Measurements from ENCODE around the gene RNU6-8.

DNA sequence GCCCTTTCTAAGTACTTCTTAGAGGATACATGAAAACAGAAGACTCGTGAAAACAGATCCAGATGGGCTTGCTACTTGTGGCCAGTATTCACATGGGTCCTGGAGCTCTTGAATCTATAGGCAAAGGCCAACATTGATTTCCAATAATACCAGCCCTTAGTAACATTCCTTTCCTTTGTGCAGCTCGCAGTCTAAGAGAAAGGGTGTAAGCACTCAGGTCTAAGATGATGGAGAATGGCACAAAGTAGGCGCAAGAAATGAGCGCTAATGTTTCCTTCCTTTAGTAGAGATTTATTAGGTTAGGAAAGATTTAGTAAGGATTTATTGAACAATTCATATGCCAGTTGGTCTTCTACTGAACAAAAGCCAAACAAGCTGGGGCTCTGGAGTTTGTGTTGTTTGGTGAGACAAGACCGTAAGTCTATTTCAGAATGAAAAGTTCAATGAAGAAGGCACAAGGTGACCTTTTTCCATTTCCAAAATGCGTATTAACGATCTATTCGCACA lies 525 bp downstream of the RNU6-8 start:
- TF ChIP-seq, protein P1, sequence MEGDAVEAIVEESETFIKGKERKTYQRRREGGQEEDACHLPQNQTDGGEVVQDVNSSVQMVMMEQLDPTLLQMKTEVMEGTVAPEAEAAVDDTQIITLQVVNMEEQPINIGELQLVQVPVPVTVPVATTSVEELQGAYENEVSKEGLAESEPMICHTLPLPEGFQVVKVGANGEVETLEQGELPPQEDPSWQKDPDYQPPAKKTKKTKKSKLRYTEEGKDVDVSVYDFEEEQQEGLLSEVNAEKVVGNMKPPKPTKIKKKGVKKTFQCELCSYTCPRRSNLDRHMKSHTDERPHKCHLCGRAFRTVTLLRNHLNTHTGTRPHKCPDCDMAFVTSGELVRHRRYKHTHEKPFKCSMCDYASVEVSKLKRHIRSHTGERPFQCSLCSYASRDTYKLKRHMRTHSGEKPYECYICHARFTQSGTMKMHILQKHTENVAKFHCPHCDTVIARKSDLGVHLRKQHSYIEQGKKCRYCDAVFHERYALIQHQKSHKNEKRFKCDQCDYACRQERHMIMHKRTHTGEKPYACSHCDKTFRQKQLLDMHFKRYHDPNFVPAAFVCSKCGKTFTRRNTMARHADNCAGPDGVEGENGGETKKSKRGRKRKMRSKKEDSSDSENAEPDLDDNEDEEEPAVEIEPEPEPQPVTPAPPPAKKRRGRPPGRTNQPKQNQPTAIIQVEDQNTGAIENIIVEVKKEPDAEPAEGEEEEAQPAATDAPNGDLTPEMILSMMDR (IDR thresholded peaks at IDR 0.05), result no peak
- TF ChIP-seq EZH2 (IDR thresholded peaks at IDR 0.05; ENCODE audit: borderline replicate concordance, insufficient read depth, low read depth, low read length, poor library complexity, severe bottlenecking), result no peak
